GM19328 (cell line): ENCODE measurements around the gene USF2.
"Not testable (repeated sequence)": the region's sequence is repeated elsewhere in the genome, so short reads cannot be mapped to it uniquely, and the experiment has no call there.

Experiments
- ATAC-seq: cut with Tn5 transposase; IDR thresholded peaks from one replicate; pipeline ENCODE4 v1.9.1; 2021; ENCODE audit warnings: mild to moderate bottlenecking, moderate library complexity; ENCODE audit not compliant: unreplicated experiment

The USF2 gene

GRCh38 chr19:35284153-35285094, 15.7 kb downstream of the USF2 start:
- no peak for ATAC-seq

GRCh38 chr19:35285095-35285449, 16.3 kb downstream of the USF2 start:
- ATAC-seq: no peak

GRCh38 chr19:35285465-35285864, 16.7 kb downstream of the USF2 start:
- not testable (repeated sequence) for ATAC-seq

- not testable (repeated sequence) for ATAC-seq
Observed at GRCh38 chr19:35286101-35286500, 17.3 kb downstream of the USF2 start.

GRCh38 chr19:35287713-35288112, 19.0 kb downstream of the USF2 start:
- ATAC-seq: no peak

GRCh38 chr19:35288331-35288730, 19.6 kb downstream of the USF2 start:
- no peak for ATAC-seq

GRCh38 chr19:35288906-35289305, 20.1 kb downstream of the USF2 start:
- ATAC-seq: no peak

- no peak for ATAC-seq
Observed at GRCh38 chr19:35290381-35291127, 21.8 kb downstream of the USF2 start.

- ATAC-seq: no peak
Observed at GRCh38 chr19:35291259-35291658, 22.5 kb downstream of the USF2 start.

- ATAC-seq: no peak
Observed at GRCh38 chr19:35291916-35292315, 23.2 kb downstream of the USF2 start, which contains the start of gene MAG. Gene MAG (plus strand): TSS chr19:35292161. CDS start chr19:35295409, 3,248 bp downstream.

- ATAC-seq: no peak
Observed at GRCh38 chr19:35292421-35293362, 23.9 kb downstream of the USF2 start.

- ATAC-seq: no peak
Observed at GRCh38 chr19:35293363-35293739, 24.6 kb downstream of the USF2 start.

- ATAC-seq: no peak
Observed at GRCh38 chr19:35293808-35294207, 25.0 kb downstream of the USF2 start.

GRCh38 chr19:35294328-35294727, 25.6 kb downstream of the USF2 start:
- no peak for ATAC-seq

GRCh38 chr19:35294859-35295791, 26.4 kb downstream of the USF2 start:
- ATAC-seq: no peak

- no peak for ATAC-seq
Observed at GRCh38 chr19:35295792-35296462, 27.2 kb downstream of the USF2 start.

GRCh38 chr19:35296644-35297514, 28.1 kb downstream of the USF2 start:
- no peak for ATAC-seq

GRCh38 chr19:35297515-35297848, 28.7 kb downstream of the USF2 start:
- ATAC-seq: no peak
